ENCODE data around the gene FASTK. TPM values are rescaled to one million over a fixed set of nuclear protein-coding genes. Genes with fewer than 3 reads are reported as not detected.

FASTK gene
- total RNA-seq, 2 experiments from 2014 or later: 78.3 to 84.4 TPM

- POLR2A ChIA-PET: interaction anchor here (0.6 to 1.4 kb wide), 6 partner anchors 10 to 31 kb away, joined by 3 to 8 read pairs (median 6); no protein-coding TSS in a partner anchor
Measured at GRCh38 chr7:151028948-151029501, 51.6 kb downstream of the FASTK start.

GRCh38 chr7:151028131-151028947 is 52.3 kb downstream of the FASTK start, which contains the start of gene ABCB8:
ABCB8 (plus strand) TSS chr7:151028450; CDS start chr7:151028516, 66 bp downstream.
- ChIA-PET POLR2A (interaction anchor here (0.6 to 1.4 kb wide), 9 partner anchors 10 to 59 kb away, joined by 3 to 10 read pairs (median 6); partner anchors contain the start of gene CDK5), CTCF (interaction anchor here (0.7 to 2.8 kb wide), 11 partner anchors 10 to 130 kb away, joined by 3 to 32 read pairs (median 4); partner anchors contain the start of genes FASTK and TMUB1)

More at GRCh38 chr7:151028948-151029501, 51.6 kb downstream of the FASTK start:
- CTCF ChIA-PET: interaction anchor here (1.0 to 2.8 kb wide), 10 partner anchors 9 to 131 kb away, joined by 3 to 32 read pairs (median 4); partner anchors contain the start of genes FASTK and TMUB1

- ChIA-PET CTCF (interaction anchor here (1.1 to 2.8 kb wide), 7 partner anchors 9 to 129 kb away, joined by 3 to 32 read pairs (median 4); partner anchors contain the start of gene TMUB1), POLR2A (interaction anchor here (0.8 to 1.4 kb wide), 7 partner anchors 9 to 59 kb away, joined by 3 to 10 read pairs (median 7); partner anchors contain the start of gene CDK5)
Measured at GRCh38 chr7:151027728-151028130, 52.9 kb downstream of the FASTK start.

- CTCF ChIA-PET: interaction anchor here (0.6 to 2.8 kb wide), 6 partner anchors 8 to 84 kb away, joined by 3 to 32 read pairs (median 6); partner anchors contain the start of gene TMUB1
- POLR2A ChIA-PET: interaction anchor here (0.8 to 1.4 kb wide), 2 partner anchors 8 to 13 kb away, joined by 3 to 8 read pairs; no protein-coding TSS in a partner anchor
Measured at GRCh38 chr7:151026771-151027727, 53.6 kb downstream of the FASTK start.

Other genes starting within 250 kb of the FASTK start
- gene AOC1, start 228.3 kb downstream of the FASTK start, total RNA-seq: not detected
- under 1 TPM; 0.11 to 0.13 TPM for gene KCNH2, start 102.5 kb downstream of the FASTK start, total RNA-seq
- gene NOS3, start 89.8 kb downstream of the FASTK start, total RNA-seq: 1 to 10 TPM; 9.1 to 9.7 TPM
- gene ATG9B, start 56.3 kb downstream of the FASTK start, total RNA-seq: 1 to 10 TPM; 6.3 to 7.7 TPM
- 10 to 100 TPM; 55.8 to 56.4 TPM for gene ABCB8, start 52.4 kb downstream of the FASTK start, total RNA-seq
- gene ASIC3, start 32.3 kb downstream of the FASTK start, total RNA-seq: 1 to 10 TPM; 2.9 to 3.6 TPM
- gene CDK5, start 22.9 kb downstream of the FASTK start, total RNA-seq: 10 to 100 TPM; 19.0 to 21.2 TPM
- gene SLC4A2, start 21.2 kb downstream of the FASTK start, total RNA-seq: 100 to 1,000 TPM; 118 to 120 TPM
- 10 to 100 TPM; 77.4 to 79.7 TPM for gene TMUB1, start 2.7 kb upstream of the FASTK start, total RNA-seq
- gene AGAP3, start 5.7 kb upstream of the FASTK start, total RNA-seq: 10 to 100 TPM; 41.2 to 48.5 TPM
- gene GBX1, start 86.9 kb upstream of the FASTK start, total RNA-seq: not detected
- gene ASB10, start 106.4 kb upstream of the FASTK start, total RNA-seq: not detected
- not detected for gene H2BK1, start 129.7 kb upstream of the FASTK start, total RNA-seq
- gene ABCF2, start 146.4 kb upstream of the FASTK start, total RNA-seq: 10 to 100 TPM; 86.5 to 96.8 TPM
- 10 to 100 TPM; 34.4 to 35.0 TPM for gene CHPF2, start 151.7 kb upstream of the FASTK start, total RNA-seq
- 1 to 10 TPM; 1.3 to 2.9 TPM for gene SMARCD3, start 167.9 kb upstream of the FASTK start, total RNA-seq